ENCODE data around the gene ATN1.

DNA sequence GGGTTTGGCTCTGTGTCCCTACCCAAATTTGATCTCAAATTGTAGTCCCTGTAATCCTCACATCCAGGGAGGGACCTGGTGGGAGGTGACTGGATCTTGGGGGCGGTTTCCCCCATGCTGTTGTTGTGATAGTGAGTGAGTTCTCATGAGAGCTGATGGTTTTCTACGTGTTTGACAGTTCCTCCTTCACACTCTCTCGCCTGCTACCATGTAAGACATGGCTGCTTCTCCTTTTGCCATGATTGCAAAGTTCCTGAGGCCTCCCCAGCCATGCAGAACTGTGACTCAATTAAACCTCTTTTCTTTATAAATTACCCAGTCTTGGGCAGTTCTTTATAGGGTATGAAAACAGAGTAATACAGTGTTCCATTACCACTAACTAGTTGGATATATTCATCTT lies 33.4 kb upstream of the ATN1 start:
- TF ChIP-seq L3MBTL2 (conservative IDR thresholded peaks at IDR 0.05) (no peak), ZNF384 (IDR thresholded peaks at IDR 0.05) (no peak), BHLHE40 (IDR thresholded peaks at IDR 0.05; ENCODE audit: borderline replicate concordance) (no peak), TARDBP (IDR thresholded peaks at IDR 0.05) (no peak)
